K562 (cell line): Measurements from ENCODE around the gene MYO15B. TPM values are rescaled to one million over a fixed set of nuclear protein-coding genes. Genes with fewer than 3 reads are reported as not detected.

Experiments
- ATAC-seq: fragments of 200-7000 bp; cut with Tn5 transposase; 3 replicates; pipeline ENCODE4 v1.9.1; 2020; ENCODE audit warnings: moderate library complexity
- BruUV-seq: library from RNA; stranded (reverse); fragments of 400-500 nt; replicated peaks from 2 replicates; lab custom pipeline; 2021; lab: Mats Ljungman, UMichigan
- CTCF ChIA-PET: fragments of 300-600 bp; formaldehyde crosslinking; extraction: SDS; loops from one replicate; lab custom pipeline; 2021; ENCODE audit warnings: low intra/inter-chr PET ratio; lab: Yijun Ruan, JAX
- POLR2A ChIA-PET: fragments of 300-600, 350-650 bp; sonication (Branson Sonifier 250); formaldehyde crosslinking; extraction: SDS; loops from one replicate; lab custom pipeline; 2021; ENCODE audit warnings: antibody characterized with exemption, inconsistent platforms; lab: Yijun Ruan, JAX
- DNase-seq, 4 experiments: peaks; one replicate each; pipeline versions ENCODE4 v3.0.0 to v3.0.0-alpha.2; 2011 to 2018; ENCODE audit warnings: low spot score in 3 of 4, mixed read lengths in 3 of 4; ENCODE audit errors: extremely low read depth in 1 of 4
- FAIRE-seq: peaks from 2 replicates; lab custom pipeline; 2011; peaks lifted over from hg19 to GRCh38; lab: Jason Lieb, UNC
- H2AFZ ChIP-seq: 2 replicates; pipeline ENCODE4 v1.6.0; 2011; ENCODE audit warnings: low read depth, low read length, control low read depth, inconsistent platforms
- H3K27ac ChIP-seq: fragments of 200-600 bp; 3 replicates; pipeline ENCODE4 v1.8.0; 2011; ENCODE audit warnings: low read depth, mild to moderate bottlenecking, control low read depth, inconsistent platforms, low read length, moderate library complexity, mixed read lengths; ENCODE audit errors: extremely low read depth
- H3K27me3 ChIP-seq, 2 experiments: fragments of 300-600 bp in 1 of 2; 2 replicates in 1 of 2; 3 replicates in 1 of 2; pipeline versions ENCODE4 v1.6.0 to v1.8.0; 2011; ENCODE audit warnings: inconsistent platforms in 2 of 2, low read length in 2 of 2, mild to moderate bottlenecking in 1 of 2, mixed read lengths in 1 of 2, moderate library complexity in 1 of 2; ENCODE audit not compliant: control insufficient read depth in 2 of 2, insufficient read depth in 2 of 2
- H3K36me3 ChIP-seq: fragments of 300-600 bp; 3 replicates; pipeline ENCODE4 v1.8.0; 2011; ENCODE audit warnings: mild to moderate bottlenecking, low read length, inconsistent platforms; ENCODE audit not compliant: control insufficient read depth, insufficient read depth
- H3K4me1 ChIP-seq, 2 experiments: fragments of 200-600 bp in 1 of 2; replicated peaks in 1 of 2; 2 replicates in 1 of 2; 3 replicates in 1 of 2; pipeline versions ENCODE4 v1.5.1 to v1.8.0; 2011; ENCODE audit warnings: inconsistent platforms in 2 of 2, low read length in 2 of 2, mild to moderate bottlenecking in 1 of 2, mixed read lengths in 1 of 2, moderate library complexity in 1 of 2; ENCODE audit not compliant: control insufficient read depth in 2 of 2, insufficient read depth in 2 of 2
- H3K4me2 ChIP-seq: 2 replicates; pipeline ENCODE4 v1.6.1; 2011; ENCODE audit warnings: low read length, control low read depth, inconsistent platforms, mixed read lengths; ENCODE audit not compliant: insufficient read depth
- H3K4me3 ChIP-seq: fragments of 200-600 bp; sonication (generic), shearing (Covaris generic); 2 replicates; pipeline ENCODE4 v1.5.1; 2016; ENCODE audit warnings: control low read depth, inconsistent platforms
- H3K79me2 ChIP-seq: fragments of 200-600 bp; 3 replicates; pipeline ENCODE4 v1.8.0; 2011; ENCODE audit warnings: low read length, inconsistent platforms; ENCODE audit not compliant: control insufficient read depth, insufficient read depth
- H3K9ac ChIP-seq, 2 experiments: 2 replicates each; pipeline versions ENCODE4 v1.6.0 to v1.6.1; 2011; ENCODE audit warnings: low read depth in 2 of 2, low read length in 2 of 2, control low read depth in 1 of 2, inconsistent platforms in 1 of 2, mild to moderate bottlenecking in 1 of 2, mixed read lengths in 1 of 2; ENCODE audit not compliant: insufficient read depth in 1 of 2
- H3K9me1 ChIP-seq: one replicate; pipeline ENCODE4 v1.6.0; 2011; ENCODE audit warnings: inconsistent platforms, mild to moderate bottlenecking, low read length, moderate library complexity; ENCODE audit not compliant: control insufficient read depth, insufficient read depth
- H3K9me3 ChIP-seq: replicated peaks from 2 replicates; pipeline ENCODE4 v1.5.1; 2011; ENCODE audit warnings: low read depth, low read length, inconsistent platforms; ENCODE audit not compliant: control insufficient read depth, insufficient read depth
- H4K20me1 ChIP-seq: replicated peaks from 2 replicates; pipeline ENCODE4 v1.6.1; 2011; ENCODE audit warnings: low read length, inconsistent platforms, mixed read lengths; ENCODE audit not compliant: control insufficient read depth, insufficient read depth
- ILK ChIP-seq: fragments of 450-650 bp; IDR thresholded peaks from 2 replicates; pipeline ENCODE4 v1.6.1; 2016; ENCODE audit warnings: missing genetic modification characterization, low read depth, mild to moderate bottlenecking, missing compliant biosample characterization, moderate library complexity, borderline replicate concordance
- NR1H2 ChIP-seq: sonication (generic); formaldehyde crosslinking; IDR thresholded peaks from 2 replicates; pipeline ENCODE4 v1.4.0; 2020; ENCODE audit warnings: mild to moderate bottlenecking, missing genetic modification reagents
- ZNF174 ChIP-seq: fragments of 250-450 bp; sonication (Bioruptor Pico); IDR thresholded peaks from 2 replicates; pipeline ENCODE4 v1.4.0; 2020; ENCODE audit warnings: mild to moderate bottlenecking
- WGBS: fragments of 100-300 bp; shearing (Covaris generic); methylation state at CpG from one replicate; pipeline ENCODE4 v1.1.6; 2016; ENCODE audit warnings: low coverage, mixed read lengths; ENCODE audit not compliant: insufficient coverage; ENCODE audit errors: missing lambda C conversion rate; 5-methylcytosine and 5-hydroxymethylcytosine counted together
- in situ Hi-C: fragments of 300-500 bp; cut with MboI; formaldehyde crosslinking; loops from 4 replicates; pipeline ENCODE4 v1.15.0; 2018; ENCODE audit warnings: inconsistent platforms, mixed read lengths
- intact Hi-C: fragments of 100-400 bp; cut with micrococcal nuclease; formaldehyde crosslinking; loops from 2 replicates; pipeline ENCODE4 v1.14.2; 2022
- polyA plus RNA-seq, 8 experiments: library from polyadenylated mRNA; depleted of rRNA in 4 of 8; stranded (reverse) in 5 of 8; unstranded in 3 of 8; fragments of >200 nt; fragmentation: Nextera tagmentation in 2 of 8; fragmentation: Illumina TruSeq in 1 of 8; extraction: Ambion mirVana in 2 of 8; extraction: Trizol in 1 of 8; gene quantifications; 2 replicates each; pipeline versions ENCODE4 v1.2.1 to v1.2.3, GENCODE V29; 2011 to 2014; ENCODE audit warnings: inconsistent platforms in 1 of 8, missing spikeins in 1 of 8
- total RNA-seq, 7 experiments: library from RNA; depleted of rRNA in 6 of 7; stranded (reverse); fragments of >200 nt in 6 of 7; fragmentation: Illumina TruSeq in 2 of 7; extraction: Trizol in 2 of 7; gene quantifications; 2 replicates each; pipeline versions ENCODE4 v1.2.1 to v1.2.3, GENCODE V29; 2011 to 2021; ENCODE audit warnings: low replicate concordance in 1 of 7
- TF ChIP-seq, protein P1 (sequence below): fragments of 250-450 bp; sonication (Bioruptor Pico); IDR thresholded peaks from 2 replicates; pipeline ENCODE4 v1.4.0; 2020; ENCODE audit warnings: mild to moderate bottlenecking, moderate library complexity
- TF ChIP-seq, protein P2 (sequence below), 2 experiments: fragments of 450-650 bp in 1 of 2; sonication (generic) in 1 of 2; formaldehyde crosslinking in 1 of 2; IDR thresholded peaks in 1 of 2; conservative IDR thresholded peaks in 1 of 2; 2 replicates each; pipeline versions ENCODE4 v1.6.1 to v1.8.1; 2016 to 2023; ENCODE audit warnings: mild to moderate bottlenecking in 2 of 2, moderate library complexity in 2 of 2, inconsistent platforms in 1 of 2, missing genetic modification reagents in 1 of 2
- TF ChIP-seq, protein P3 (sequence below): conservative IDR thresholded peaks from 2 replicates; pipeline ENCODE4 v1.6.1; 2011; ENCODE audit warnings: low read depth, mild to moderate bottlenecking, low read length; ENCODE audit not compliant: control insufficient read depth

MYO15B gene
- total and polyA plus RNA-seq, 9 of the 15 experiments (the other 6 are each of a cell fraction or from before 2014, with no cell fraction given), result 0.05 to 3.1 (median 0.83) TPM; not detected in 2

DNA sequence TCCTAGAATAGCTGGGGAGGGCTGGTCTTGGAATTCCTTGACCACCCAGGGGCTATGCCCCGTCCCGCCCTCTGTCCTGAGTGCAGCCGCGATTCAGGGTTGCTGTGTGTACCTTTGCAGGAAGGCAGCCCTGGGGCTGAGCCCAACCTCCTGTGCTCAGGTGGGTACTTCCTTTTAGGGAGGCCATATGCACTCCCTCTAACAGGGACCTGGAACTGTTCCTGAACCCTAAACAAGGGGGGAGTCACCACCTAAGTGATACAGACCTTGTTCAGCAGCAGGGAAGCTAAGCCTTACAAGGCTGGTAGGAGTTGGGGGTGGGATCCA is 37.5 kb upstream of the MYO15B start:
- no peak overlapping the region for H2AFZ ChIP-seq
- no peaks in the 10 kb centered on the region for H3K9me1 ChIP-seq
- FAIRE-seq, result no peak
- no peaks in the 10 kb centered on the region for H3K9me3 ChIP-seq
- intact Hi-C loops, result no loop called here
- H4K20me1 ChIP-seq, result no peaks in the 10 kb centered on the region
- no peaks in the 10 kb centered on the region for H3K36me3 ChIP-seq
- CTCF ChIA-PET, result no interaction called here
- ATAC-seq, result no peak
- no peak overlapping the region for H3K27ac ChIP-seq
- no TSS peak for BruUV-seq
- no peak for TF ChIP-seq NR1H2 (CRISPR knock-in tag)
- TF ChIP-seq, protein P1, sequence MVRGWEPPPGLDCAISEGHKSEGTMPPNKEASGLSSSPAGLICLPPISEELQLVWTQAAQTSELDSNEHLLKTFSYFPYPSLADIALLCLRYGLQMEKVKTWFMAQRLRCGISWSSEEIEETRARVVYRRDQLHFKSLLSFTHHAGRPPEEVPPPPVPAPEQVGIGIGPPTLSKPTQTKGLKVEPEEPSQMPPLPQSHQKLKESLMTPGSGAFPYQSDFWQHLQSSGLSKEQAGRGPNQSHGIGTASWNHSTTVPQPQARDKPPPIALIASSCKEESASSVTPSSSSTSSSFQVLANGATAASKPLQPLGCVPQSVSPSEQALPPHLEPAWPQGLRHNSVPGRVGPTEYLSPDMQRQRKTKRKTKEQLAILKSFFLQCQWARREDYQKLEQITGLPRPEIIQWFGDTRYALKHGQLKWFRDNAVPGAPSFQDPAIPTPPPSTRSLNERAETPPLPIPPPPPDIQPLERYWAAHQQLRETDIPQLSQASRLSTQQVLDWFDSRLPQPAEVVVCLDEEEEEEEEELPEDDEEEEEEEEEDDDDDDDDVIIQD (CRISPR knock-in tag), result no peak
- no peak for TF ChIP-seq ZNF174 (CRISPR knock-in tag)
- TF ChIP-seq, protein P2, sequence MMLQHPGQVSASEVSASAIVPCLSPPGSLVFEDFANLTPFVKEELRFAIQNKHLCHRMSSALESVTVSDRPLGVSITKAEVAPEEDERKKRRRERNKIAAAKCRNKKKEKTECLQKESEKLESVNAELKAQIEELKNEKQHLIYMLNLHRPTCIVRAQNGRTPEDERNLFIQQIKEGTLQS (IDR thresholded peaks at IDR 0.05), result no peak
- TF ChIP-seq, protein P2 (CRISPR knock-in tag; conservative IDR thresholded peaks at IDR 0.05), result no peak
- TF ChIP-seq, protein P3, sequence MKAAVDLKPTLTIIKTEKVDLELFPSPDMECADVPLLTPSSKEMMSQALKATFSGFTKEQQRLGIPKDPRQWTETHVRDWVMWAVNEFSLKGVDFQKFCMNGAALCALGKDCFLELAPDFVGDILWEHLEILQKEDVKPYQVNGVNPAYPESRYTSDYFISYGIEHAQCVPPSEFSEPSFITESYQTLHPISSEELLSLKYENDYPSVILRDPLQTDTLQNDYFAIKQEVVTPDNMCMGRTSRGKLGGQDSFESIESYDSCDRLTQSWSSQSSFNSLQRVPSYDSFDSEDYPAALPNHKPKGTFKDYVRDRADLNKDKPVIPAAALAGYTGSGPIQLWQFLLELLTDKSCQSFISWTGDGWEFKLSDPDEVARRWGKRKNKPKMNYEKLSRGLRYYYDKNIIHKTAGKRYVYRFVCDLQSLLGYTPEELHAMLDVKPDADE, result no peak
- TF ChIP-seq ILK, result no peak
- TF ChIP-seq, all 486 proteins: peak for 0
- no peak overlapping the region for H3K4me2 ChIP-seq
- no peaks in the 10 kb centered on the region for H3K79me2 ChIP-seq
- POLR2A ChIA-PET, result no interaction called here
- in situ Hi-C loops, result no loop called here
- H3K4me3 ChIP-seq, result no peak overlapping the region
- peaks cover 0 to 25% of the 10 kb centered on the region in 2 experiments; a peak in 4 of 5 replicates for H3K4me1 ChIP-seq
- DNase-seq, result no peak
- peak overlapping the region in 1 of 2 experiments; percentile 20; a peak in 1 of 4 replicates for H3K9ac ChIP-seq
- WGBS, result 69% methylated on average over 4 of the region's 4 CpGs
- H3K27me3 ChIP-seq, result no peaks in the 10 kb centered on the region
